A549 (cell line): ENCODE measurements around the gene ANXA2. TPM values are rescaled to one million over a fixed set of nuclear protein-coding genes. Genes with fewer than 3 reads are reported as not detected.

Experiments used
- ATAC-seq, 2 experiments: fragments of 200-7000 bp in 1 of 2; fragments of >200 bp in 1 of 2; cut with Nextera tagmentation in 1 of 2; cut with Tn5 transposase in 1 of 2; 3 replicates each; pipeline versions ENCODE4 v1.8.0 to v1.9.1; 2018 to 2020; ENCODE audit warnings: mild to moderate bottlenecking in 1 of 2, moderate library complexity in 1 of 2
- CTCF ChIA-PET: fragments of 300-600 bp; sonication (Branson Sonifier 250); formaldehyde crosslinking; extraction: SDS; loops from one replicate; lab custom pipeline; 2021; ENCODE audit warnings: antibody characterized with exemption, inconsistent platforms; lab: Yijun Ruan, JAX
- POLR2A ChIA-PET: fragments of 350-600 bp; formaldehyde crosslinking; extraction: SDS; loops from one replicate; lab custom pipeline; 2021; ENCODE audit warnings: antibody characterized with exemption, inconsistent platforms; lab: Yijun Ruan, JAX
- DNase-seq, 2 experiments: peaks; one replicate each; pipeline versions ENCODE4 v3.0.0 to v3.0.0-alpha.2; 2011 to 2016; ENCODE audit warnings: low read depth in 1 of 2, low spot score in 1 of 2
- FAIRE-seq: peaks from 2 replicates; lab custom pipeline; 2011; peaks lifted over from hg19 to GRCh38; lab: Jason Lieb, UNC
- H3K27ac ChIP-seq, 2 experiments: fragments of >200 bp; sonication (Bioruptor Twin); formaldehyde crosslinking; 3 replicates each; pipeline ENCODE4 v1.5.1; 2016 to 2017
- H3K4me1 ChIP-seq: fragments of >200 bp; sonication (Bioruptor Twin); formaldehyde crosslinking; 3 replicates; pipeline ENCODE4 v1.6.1; 2016
- H3K4me2 ChIP-seq: fragments of >200 bp; sonication (Bioruptor Twin); formaldehyde crosslinking; 3 replicates; pipeline ENCODE4 v1.6.1; 2016
- H3K4me3 ChIP-seq: fragments of >200 bp; sonication (Bioruptor Twin); formaldehyde crosslinking; 3 replicates; pipeline ENCODE4 v1.5.1; 2016
- H3K9me3 ChIP-seq: fragments of >200 bp; sonication (Bioruptor Twin); formaldehyde crosslinking; 3 replicates; pipeline ENCODE4 v1.6.1; 2016
- BCL3 ChIP-seq: fragments of >200 bp; sonication (Bioruptor Twin); formaldehyde crosslinking; IDR thresholded peaks from 3 replicates; pipeline ENCODE4 v1.6.1; 2016
- CEBPB ChIP-seq, 2 experiments: fragments of >200 bp in 1 of 2; sonication (Bioruptor Twin) in 1 of 2; formaldehyde crosslinking in 1 of 2; IDR thresholded peaks; 2 replicates each; pipeline ENCODE4 v1.6.1; 2012 to 2016
- CHD4 ChIP-seq: fragments of 200-600 bp; sonication (generic); IDR thresholded peaks from 2 replicates; pipeline ENCODE4 v1.6.1; 2016; ENCODE audit warnings: antibody characterized with exemption, mild to moderate bottlenecking, borderline replicate concordance
- ELK1 ChIP-seq: fragments of 150-350 bp; IDR thresholded peaks from 2 replicates; pipeline ENCODE4 v1.6.1; 2014; ENCODE audit warnings: low read depth, mild to moderate bottlenecking, low read length
- FOSB ChIP-seq: fragments of 250-450 bp; sonication (Bioruptor Pico); IDR thresholded peaks from 2 replicates; pipeline ENCODE4 v1.5.0; 2020; ENCODE audit warnings: mild to moderate bottlenecking, moderate library complexity
- FOXS1 ChIP-seq: fragments of 250-450 bp; sonication (Bioruptor Pico); IDR thresholded peaks from 2 replicates; pipeline ENCODE4 v1.5.0; 2020; ENCODE audit warnings: mild to moderate bottlenecking, moderate library complexity
- GATA3 ChIP-seq: IDR thresholded peaks from 2 replicates; pipeline ENCODE4 v1.6.1; 2012; ENCODE audit warnings: borderline replicate concordance
- HDAC2 ChIP-seq: fragments of 200-600 bp; sonication (generic); IDR thresholded peaks from 2 replicates; pipeline ENCODE4 v1.6.1; 2016
- HEYL ChIP-seq: fragments of 250-450 bp; sonication (Bioruptor Pico); IDR thresholded peaks from 2 replicates; pipeline ENCODE4 v1.8.0; 2021; ENCODE audit warnings: mild to moderate bottlenecking, moderate library complexity
- HMGXB4 ChIP-seq: fragments of 250-450 bp; sonication (Bioruptor Pico); IDR thresholded peaks from 2 replicates; pipeline ENCODE4 v1.5.0; 2021; ENCODE audit warnings: mild to moderate bottlenecking, moderate library complexity, borderline replicate concordance
- HOXA7 ChIP-seq: fragments of 250-450 bp; sonication (Bioruptor Pico); IDR thresholded peaks from 2 replicates; pipeline ENCODE4 v1.5.0; 2020; ENCODE audit warnings: mild to moderate bottlenecking, moderate library complexity
- HOXB13 ChIP-seq: fragments of 250-450 bp; sonication (Bioruptor Pico); IDR thresholded peaks from 2 replicates; pipeline ENCODE4 v1.5.0; 2020; ENCODE audit warnings: low read depth, mild to moderate bottlenecking, moderate library complexity
- JUN ChIP-seq, 2 experiments: fragments of >200 bp; sonication (Bioruptor Twin); formaldehyde crosslinking; IDR thresholded peaks; 2 replicates in 1 of 2; 3 replicates in 1 of 2; pipeline ENCODE4 v1.6.1; 2016 to 2017
- JUNB ChIP-seq: fragments of >200 bp; sonication (Bioruptor Twin); formaldehyde crosslinking; IDR thresholded peaks from 2 replicates; pipeline ENCODE4 v1.6.1; 2016
- MAFK ChIP-seq: fragments of 450-650 bp; IDR thresholded peaks from 2 replicates; pipeline ENCODE4 v1.6.1; 2014; ENCODE audit not compliant: partially characterized antibody
- MYC ChIP-seq: IDR thresholded peaks from 2 replicates; pipeline ENCODE4 v1.6.1; 2012; ENCODE audit warnings: mild to moderate bottlenecking, inconsistent platforms, low read length, improper control_type of control experiment, borderline replicate concordance
- RARB ChIP-seq: fragments of 250-450 bp; sonication (Bioruptor Pico); IDR thresholded peaks from 2 replicates; pipeline ENCODE4 v1.8.0; 2021; ENCODE audit warnings: mild to moderate bottlenecking, moderate library complexity
- RCOR1 ChIP-seq: fragments of 150-350 bp; IDR thresholded peaks from 2 replicates; pipeline ENCODE4 v1.6.1; 2014; ENCODE audit warnings: antibody characterized with exemption, low read length, low read depth
- RFX5 ChIP-seq: fragments of 450-650 bp; IDR thresholded peaks from 2 replicates; pipeline ENCODE4 v1.7.1; 2014; ENCODE audit warnings: antibody characterized with exemption, mild to moderate bottlenecking, moderate library complexity
- RNF2 ChIP-seq: fragments of 200-600 bp; sonication (generic); IDR thresholded peaks from 2 replicates; pipeline ENCODE4 v1.6.1; 2016; ENCODE audit warnings: low read depth, mild to moderate bottlenecking, antibody characterized with exemption, moderate library complexity, borderline replicate concordance
- SMC3 ChIP-seq: fragments of >200 bp; sonication (Bioruptor Twin); formaldehyde crosslinking; IDR thresholded peaks from 3 replicates; pipeline ENCODE4 v1.6.1; 2018; ENCODE audit warnings: inconsistent platforms
- ZSCAN20 ChIP-seq: fragments of 250-450 bp; sonication (Bioruptor Pico); IDR thresholded peaks from 2 replicates; pipeline ENCODE4 v1.8.0; 2022; ENCODE audit warnings: mild to moderate bottlenecking, moderate library complexity
- WGBS: methylation state at CpG from one replicate; pipeline ENCODE4 v1.1.6; 2017; ENCODE audit errors: missing lambda C conversion rate; 5-methylcytosine and 5-hydroxymethylcytosine counted together
- polyA plus RNA-seq, 4 experiments: library from polyadenylated mRNA; depleted of rRNA in 3 of 4; stranded (reverse); fragments of >200 nt; fragmentation: RNase III in 1 of 4; extraction: RNeasy Plus Mini Kit Qiagen cat#74134 plus additional on column Dnase treatment in 1 of 4; gene quantifications; 2 replicates in 3 of 4; 3 replicates in 1 of 4; pipeline ENCODE4 v1.2.3, GENCODE V29; 2011 to 2017
- TF ChIP-seq, protein P1 (sequence below): fragments of >200 bp; sonication (Bioruptor Twin); formaldehyde crosslinking; IDR thresholded peaks from 3 replicates; pipeline ENCODE4 v1.5.1; 2016
- TF ChIP-seq, protein P2 (sequence below): IDR thresholded peaks from 2 replicates; pipeline ENCODE4 v1.6.1; 2012
- TF ChIP-seq, protein P3 (sequence below): fragments of 450-650 bp; IDR thresholded peaks from 2 replicates; pipeline ENCODE4 v1.6.1; 2014; ENCODE audit warnings: antibody characterized with exemption
- TF ChIP-seq, protein P4 (sequence below): IDR thresholded peaks from 2 replicates; pipeline ENCODE4 v1.6.1; 2012; ENCODE audit warnings: low read depth, borderline replicate concordance

The ANXA2 gene
- polyA plus RNA-seq, 2 of the 4 experiments (the other 2 are of a cell fraction) = 4,707 to 5,746 TPM

DNA sequence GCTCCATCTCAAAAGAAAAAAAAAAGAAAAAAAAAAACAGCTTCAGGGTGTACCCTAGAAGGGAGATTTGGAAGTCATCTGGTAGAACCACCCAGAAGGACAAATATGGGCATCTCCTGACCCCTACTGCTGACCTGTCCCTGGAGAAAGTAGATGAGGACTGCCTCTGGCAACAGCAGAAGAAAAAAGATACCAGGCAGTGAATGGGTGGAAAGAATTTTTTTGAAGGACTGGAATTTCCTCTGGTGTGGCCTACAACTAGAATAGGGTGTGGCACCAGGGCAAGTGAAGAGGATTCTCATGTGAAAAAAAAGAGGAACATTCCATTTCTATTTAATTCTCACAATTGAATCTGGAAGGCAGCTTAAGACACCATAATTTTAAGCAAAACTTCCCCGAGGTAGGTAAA, 3.1 kb downstream of the ANXA2 start:
- Histone ChIP-seq H3K9me3 (no peaks in the 10 kb centered on the region), H3K27ac (peak overlapping the region; percentile 97 to 99), H3K4me2 (peak overlapping the region; percentile 94), H3K4me1 (peaks cover 58% of the 10 kb centered on the region), H3K4me3 (peak overlapping the region; percentile 88)
- DNase-seq = no peak
- no peak for FAIRE-seq
- CTCF ChIA-PET = interaction anchor here (0.9 to 6.5 kb wide), 13 partner anchors 12 to 126 kb away, joined by 3 to 58 read pairs (median 4); no protein-coding TSS in a partner anchor
- ATAC-seq = no peak
- peak; percentile 72 for TF ChIP-seq HOXA7 (CRISPR knock-in tag)
- TF ChIP-seq FOSB (CRISPR knock-in tag) = 0 out of 2 replicates have a peak, but pooled peaks have one; percentile 45
- 0 out of 2 replicates have a peak, but pooled peaks have one; percentile 35 for TF ChIP-seq HOXB13 (CRISPR knock-in tag)
- TF ChIP-seq SMC3 = no peak
- TF ChIP-seq RARB (CRISPR knock-in tag) = peak; percentile 29; the same call in 1 of the 2 replicates
- TF ChIP-seq JUN (IDR thresholded peaks at IDR 0.05) = peak in 1 of 2 experiments; percentile 18; a peak in 2 of 5 replicates
- TF ChIP-seq HDAC2 = no peak
- POLR2A ChIA-PET = interaction anchor here (0.8 to 10.2 kb wide), 8 partner anchors 13 to 34 kb away, joined by 3 to 152 read pairs (median 28); no protein-coding TSS in a partner anchor
- 2% methylated on average over 1 of the region's 1 CpG for WGBS

DNA sequence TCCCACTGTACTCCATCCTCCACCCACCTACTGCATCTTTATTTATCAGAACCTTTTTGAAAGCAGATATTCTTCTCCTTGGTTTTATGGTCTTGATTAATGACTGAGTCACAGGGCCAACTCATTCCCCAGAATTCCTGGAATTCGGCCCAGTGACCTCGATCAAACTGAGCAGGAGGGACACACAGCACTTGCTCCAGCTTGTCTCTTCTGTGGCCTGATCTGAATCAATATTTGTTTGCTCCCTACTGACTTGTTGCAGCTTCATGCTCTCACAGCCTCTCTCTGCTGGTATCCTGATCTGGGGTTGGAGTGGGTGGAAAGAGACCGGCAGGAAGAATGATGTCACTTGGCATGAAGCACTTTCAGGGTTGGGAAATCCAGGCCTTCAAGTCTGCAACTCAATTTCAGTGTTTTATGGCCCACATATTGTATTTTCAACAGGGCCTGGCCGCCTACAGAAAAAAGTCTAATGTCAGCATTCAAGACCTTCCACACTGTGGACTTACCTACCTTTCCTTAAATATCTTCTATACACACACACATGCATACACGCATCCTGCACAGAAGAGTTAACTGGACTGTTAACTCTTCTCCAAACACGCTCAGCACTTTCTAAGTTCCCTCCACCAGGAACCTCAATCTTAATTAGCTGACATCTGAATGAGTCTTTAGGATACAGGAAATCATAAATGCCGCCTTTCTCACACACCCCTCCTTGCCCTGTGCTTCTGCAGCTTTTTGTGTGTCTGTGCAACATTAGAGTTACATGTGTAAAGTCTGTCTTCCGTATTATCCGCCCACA, 4.6 kb downstream of the ANXA2 start:
- ChIA-PET CTCF (interaction anchor here (0.6 to 6.5 kb wide), 14 partner anchors 9 to 127 kb away, joined by 3 to 58 read pairs (median 4); no protein-coding TSS in a partner anchor), POLR2A (interaction anchor here (0.6 to 10.2 kb wide), 16 partner anchors 11 to 127 kb away, joined by 3 to 152 read pairs (median 6); no protein-coding TSS in a partner anchor)
- peak overlapping the region; percentile 88 for H3K4me3 ChIP-seq
- H3K4me1 ChIP-seq = peaks cover 66% of the 10 kb centered on the region
- no peaks in the 10 kb centered on the region for H3K9me3 ChIP-seq
- peak overlapping the region; percentile 94 for H3K4me2 ChIP-seq
- ATAC-seq (peak; percentile 53 to 69), DNase-seq (peak; percentile 89 to 98), FAIRE-seq (peak; percentile 98)
- WGBS = 8% methylated on average over 9 of the region's 9 CpGs
- H3K27ac ChIP-seq = peak overlapping the region; percentile 97 to 99
- TF ChIP-seq HOXB13 (CRISPR knock-in tag) (peak; percentile 85; the same call in 1 of the 2 replicates), ZSCAN20 (CRISPR knock-in tag) (0 out of 2 replicates have a peak, but pooled peaks have one; percentile 12), SMC3 (peak; percentile 56; the same call in 2 of the 3 replicates), RCOR1 (no peak), GATA3 (peak; percentile 98), CHD4 (no peak), RNF2 (no peak), BCL3 (peak; percentile 96; the same call in 2 of the 3 replicates), MAFK (peak; percentile 95), HOXA7 (CRISPR knock-in tag) (peak; percentile 94), RFX5 (no peak), CEBPB (IDR thresholded peaks at IDR 0.05) (peak; percentile 96 to 98), FOXS1 (peak; percentile 42; the same call in 1 of the 2 replicates), JUNB (peak; percentile 98), HMGXB4 (CRISPR knock-in tag) (0 out of 2 replicates have a peak, but pooled peaks have one; percentile 78), MYC (no peak), RARB (CRISPR knock-in tag) (peak; percentile 83), HEYL (CRISPR knock-in tag) (peak; percentile 43; the same call in 1 of the 2 replicates), ELK1 (no peak)
- TF ChIP-seq, protein P1, sequence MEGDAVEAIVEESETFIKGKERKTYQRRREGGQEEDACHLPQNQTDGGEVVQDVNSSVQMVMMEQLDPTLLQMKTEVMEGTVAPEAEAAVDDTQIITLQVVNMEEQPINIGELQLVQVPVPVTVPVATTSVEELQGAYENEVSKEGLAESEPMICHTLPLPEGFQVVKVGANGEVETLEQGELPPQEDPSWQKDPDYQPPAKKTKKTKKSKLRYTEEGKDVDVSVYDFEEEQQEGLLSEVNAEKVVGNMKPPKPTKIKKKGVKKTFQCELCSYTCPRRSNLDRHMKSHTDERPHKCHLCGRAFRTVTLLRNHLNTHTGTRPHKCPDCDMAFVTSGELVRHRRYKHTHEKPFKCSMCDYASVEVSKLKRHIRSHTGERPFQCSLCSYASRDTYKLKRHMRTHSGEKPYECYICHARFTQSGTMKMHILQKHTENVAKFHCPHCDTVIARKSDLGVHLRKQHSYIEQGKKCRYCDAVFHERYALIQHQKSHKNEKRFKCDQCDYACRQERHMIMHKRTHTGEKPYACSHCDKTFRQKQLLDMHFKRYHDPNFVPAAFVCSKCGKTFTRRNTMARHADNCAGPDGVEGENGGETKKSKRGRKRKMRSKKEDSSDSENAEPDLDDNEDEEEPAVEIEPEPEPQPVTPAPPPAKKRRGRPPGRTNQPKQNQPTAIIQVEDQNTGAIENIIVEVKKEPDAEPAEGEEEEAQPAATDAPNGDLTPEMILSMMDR = no peak
- TF ChIP-seq, protein P2, sequence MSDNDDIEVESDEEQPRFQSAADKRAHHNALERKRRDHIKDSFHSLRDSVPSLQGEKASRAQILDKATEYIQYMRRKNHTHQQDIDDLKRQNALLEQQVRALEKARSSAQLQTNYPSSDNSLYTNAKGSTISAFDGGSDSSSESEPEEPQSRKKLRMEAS = peak; percentile 93
- TF ChIP-seq, protein P3, sequence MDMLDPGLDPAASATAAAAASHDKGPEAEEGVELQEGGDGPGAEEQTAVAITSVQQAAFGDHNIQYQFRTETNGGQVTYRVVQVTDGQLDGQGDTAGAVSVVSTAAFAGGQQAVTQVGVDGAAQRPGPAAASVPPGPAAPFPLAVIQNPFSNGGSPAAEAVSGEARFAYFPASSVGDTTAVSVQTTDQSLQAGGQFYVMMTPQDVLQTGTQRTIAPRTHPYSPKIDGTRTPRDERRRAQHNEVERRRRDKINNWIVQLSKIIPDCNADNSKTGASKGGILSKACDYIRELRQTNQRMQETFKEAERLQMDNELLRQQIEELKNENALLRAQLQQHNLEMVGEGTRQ = peak; percentile 10; the same call in 1 of the 2 replicates
- TF ChIP-seq, protein P4, sequence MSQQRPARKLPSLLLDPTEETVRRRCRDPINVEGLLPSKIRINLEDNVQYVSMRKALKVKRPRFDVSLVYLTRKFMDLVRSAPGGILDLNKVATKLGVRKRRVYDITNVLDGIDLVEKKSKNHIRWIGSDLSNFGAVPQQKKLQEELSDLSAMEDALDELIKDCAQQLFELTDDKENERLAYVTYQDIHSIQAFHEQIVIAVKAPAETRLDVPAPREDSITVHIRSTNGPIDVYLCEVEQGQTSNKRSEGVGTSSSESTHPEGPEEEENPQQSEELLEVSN = peak; percentile 71; the same call in 1 of the 2 replicates
